Measurements from ENCODE around the gene MYORG. TPM values are rescaled to one million over a fixed set of nuclear protein-coding genes. Genes with fewer than 3 reads are reported as not detected.

Gene MYORG
- total RNA-seq, 1 experiment from 2014 or later, result 3.0 TPM

DNA sequence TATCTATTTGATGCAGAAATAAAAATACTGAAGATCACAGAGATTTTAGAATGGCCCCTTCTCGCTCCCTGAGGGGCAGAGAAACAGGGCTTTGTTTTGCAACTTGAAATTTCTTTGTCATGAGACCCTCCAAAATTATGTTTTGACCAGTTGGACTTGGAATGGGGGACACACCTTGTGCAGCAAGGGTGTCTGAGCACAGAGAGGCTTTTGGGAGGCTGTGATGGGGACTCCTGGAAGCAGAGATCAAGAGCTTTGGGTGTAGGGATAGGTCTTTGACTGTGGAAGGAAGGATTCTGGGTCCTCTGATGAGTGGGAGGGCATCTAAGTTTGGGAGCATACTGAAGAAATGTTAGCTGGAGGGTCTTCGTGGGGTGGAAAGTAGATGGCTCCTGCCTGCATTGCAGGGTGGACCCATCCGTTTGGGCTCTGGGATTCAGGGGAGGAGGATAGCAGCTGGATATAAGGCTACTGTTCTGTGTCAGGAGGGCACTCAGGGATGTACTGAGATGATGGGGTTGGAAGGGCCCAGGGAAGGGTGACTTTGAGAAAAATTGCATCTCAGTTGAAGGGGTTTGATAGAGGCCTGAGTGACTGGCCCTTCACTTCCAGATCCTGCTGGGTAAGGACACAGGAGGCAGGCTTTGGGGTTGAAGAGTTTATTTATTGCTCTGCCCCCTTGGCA, 1.8 kb upstream of the MYORG start:
- no TSS peak for BruUV-seq (replicated peaks)
- Histone ChIP-seq H3K27ac (no peak overlapping the region), H4K20me1 (ENCODE audit: insufficient read depth) (no peaks in the 10 kb centered on the region), H3F3A (ENCODE audit: insufficient read depth, low read depth) (no peaks in the 10 kb centered on the region), H3K9me2 (ENCODE audit: insufficient read depth) (no peaks in the 10 kb centered on the region), H3K4me1 (replicated peaks; ENCODE audit: insufficient read depth) (peaks cover 7% of the 10 kb centered on the region; the same call in 1 of the 2 replicates), H3K36me3 (ENCODE audit: low read depth) (no peaks in the 10 kb centered on the region), H3K4me3 (no peak overlapping the region), H3K27me3 (ENCODE audit: insufficient read depth, low read depth) (no peaks in the 10 kb centered on the region), H3K9me3 (ENCODE audit: insufficient read depth, low read depth) (no peaks in the 10 kb centered on the region), H2AFZ (no peak overlapping the region), H3K4me2 (no peak overlapping the region), H3K79me2 (ENCODE audit: low read depth) (no peaks in the 10 kb centered on the region)
- ChIA-PET POLR2A (ENCODE audit: unreplicated experiment) (interaction anchor here (0.5 kb wide), 1 partner anchor 48 kb away, joined by 3 read pairs; no protein-coding TSS in a partner anchor), CTCF (interaction anchor here (0.5 to 1.1 kb wide), 3 partner anchors 42 to 123 kb away, joined by 4 to 7 read pairs (median 5); no protein-coding TSS in a partner anchor)
- no peak for DNase-seq
- TF ChIP-seq EZH2 (IDR thresholded peaks at IDR 0.05; ENCODE audit: low read depth), result no peak
- TF ChIP-seq, protein P1, sequence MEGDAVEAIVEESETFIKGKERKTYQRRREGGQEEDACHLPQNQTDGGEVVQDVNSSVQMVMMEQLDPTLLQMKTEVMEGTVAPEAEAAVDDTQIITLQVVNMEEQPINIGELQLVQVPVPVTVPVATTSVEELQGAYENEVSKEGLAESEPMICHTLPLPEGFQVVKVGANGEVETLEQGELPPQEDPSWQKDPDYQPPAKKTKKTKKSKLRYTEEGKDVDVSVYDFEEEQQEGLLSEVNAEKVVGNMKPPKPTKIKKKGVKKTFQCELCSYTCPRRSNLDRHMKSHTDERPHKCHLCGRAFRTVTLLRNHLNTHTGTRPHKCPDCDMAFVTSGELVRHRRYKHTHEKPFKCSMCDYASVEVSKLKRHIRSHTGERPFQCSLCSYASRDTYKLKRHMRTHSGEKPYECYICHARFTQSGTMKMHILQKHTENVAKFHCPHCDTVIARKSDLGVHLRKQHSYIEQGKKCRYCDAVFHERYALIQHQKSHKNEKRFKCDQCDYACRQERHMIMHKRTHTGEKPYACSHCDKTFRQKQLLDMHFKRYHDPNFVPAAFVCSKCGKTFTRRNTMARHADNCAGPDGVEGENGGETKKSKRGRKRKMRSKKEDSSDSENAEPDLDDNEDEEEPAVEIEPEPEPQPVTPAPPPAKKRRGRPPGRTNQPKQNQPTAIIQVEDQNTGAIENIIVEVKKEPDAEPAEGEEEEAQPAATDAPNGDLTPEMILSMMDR (conservative IDR thresholded peaks at IDR 0.05), result no peak
- intact Hi-C loops (cut with micrococcal nuclease; ENCODE audit: unreplicated experiment), result loop anchor here (2.0 to 10.0 kb wide), 4 partner anchors 46 to 454 kb away; no protein-coding TSS in a partner anchor

DNA sequence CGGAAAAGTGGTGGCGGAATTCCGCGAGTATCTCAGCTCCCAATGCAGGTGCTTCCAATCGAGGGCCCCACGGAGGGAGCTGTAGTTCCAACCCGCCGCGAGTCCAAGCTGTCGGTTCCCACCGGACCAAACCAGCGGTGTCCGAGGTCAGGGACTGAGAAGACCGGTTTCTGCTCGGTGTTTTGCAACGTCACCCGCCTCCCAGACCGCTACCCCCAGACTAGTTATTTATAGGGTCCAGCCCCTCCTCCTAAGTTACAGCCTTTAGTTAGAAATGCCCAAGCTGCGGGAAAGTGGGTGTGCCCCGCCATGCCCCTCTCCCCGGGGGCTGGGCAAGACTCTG, 677 bp upstream of the MYORG start:
- no peak for TF ChIP-seq EZH2 (IDR thresholded peaks at IDR 0.05; ENCODE audit: low read depth)
- TF ChIP-seq, protein P1 (conservative IDR thresholded peaks at IDR 0.05), result no peak
- peak overlapping the region; percentile 89 for H2AFZ ChIP-seq
- H3K79me2 ChIP-seq (ENCODE audit: low read depth), result no peaks in the 10 kb centered on the region
- H3K9me3 ChIP-seq (ENCODE audit: insufficient read depth, low read depth), result no peaks in the 10 kb centered on the region
- no peaks in the 10 kb centered on the region for H3K27me3 ChIP-seq (ENCODE audit: insufficient read depth, low read depth)
- H3K4me2 ChIP-seq, result peak overlapping the region; percentile 94
- no peaks in the 10 kb centered on the region for H4K20me1 ChIP-seq (ENCODE audit: insufficient read depth)
- H3K9me2 ChIP-seq (ENCODE audit: insufficient read depth), result no peaks in the 10 kb centered on the region
- peak overlapping the region; percentile 62 for H3K4me3 ChIP-seq
- H3F3A ChIP-seq (ENCODE audit: insufficient read depth, low read depth), result no peaks in the 10 kb centered on the region
- peaks cover 7% of the 10 kb centered on the region; the same call in 1 of the 2 replicates for H3K4me1 ChIP-seq (replicated peaks; ENCODE audit: insufficient read depth)
- ChIA-PET POLR2A (ENCODE audit: unreplicated experiment) (no interaction called here), CTCF (interaction anchor here (0.8 kb wide), 1 partner anchor 53 kb away, joined by 5 read pairs; no protein-coding TSS in a partner anchor)
- no peak overlapping the region for H3K27ac ChIP-seq
- no TSS peak for BruUV-seq (replicated peaks)
- intact Hi-C loops (cut with micrococcal nuclease; ENCODE audit: unreplicated experiment), result loop anchor here (5.0 to 10.0 kb wide), 3 partner anchors 125 to 453 kb away; no protein-coding TSS in a partner anchor
- H3K36me3 ChIP-seq (ENCODE audit: low read depth), result no peaks in the 10 kb centered on the region
- no peak for DNase-seq

DNA sequence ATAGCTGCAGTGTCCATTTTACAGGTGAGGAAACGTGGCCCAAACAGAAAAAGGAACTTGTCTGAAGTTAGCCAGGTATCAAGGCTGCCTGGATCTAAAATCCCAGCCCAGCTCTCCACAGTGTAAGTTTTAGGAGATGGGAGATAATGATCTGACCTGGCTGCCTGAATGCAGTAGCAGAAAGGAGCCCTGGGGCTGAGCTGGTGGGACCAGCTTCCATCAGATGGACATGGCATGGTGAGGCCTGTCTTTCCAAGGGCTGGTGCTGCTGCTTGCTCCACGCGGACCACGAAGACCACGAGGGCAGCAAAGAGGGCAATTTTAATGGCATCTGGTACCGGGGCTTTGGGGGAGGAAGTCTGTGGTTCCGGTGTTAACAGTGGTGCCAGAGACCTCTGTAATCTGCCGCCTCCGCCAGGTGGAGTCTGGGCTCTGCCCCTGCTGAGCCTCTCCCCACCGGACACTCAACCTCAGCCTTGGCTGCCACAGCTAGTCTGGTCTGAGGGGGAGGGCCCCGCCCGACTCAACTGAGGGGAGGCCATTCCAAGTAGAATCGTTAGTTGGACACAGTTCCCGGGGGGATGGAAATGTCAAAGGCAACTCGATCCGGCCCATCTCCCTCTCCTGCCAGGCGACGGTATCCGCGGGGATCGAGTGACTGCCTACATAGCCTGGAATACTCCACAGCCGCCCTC, 650 bp downstream of the MYORG start:
- BruUV-seq (replicated peaks), result TSS peak; percentile 54
- POLR2A ChIA-PET (ENCODE audit: unreplicated experiment), result no interaction called here
- Histone ChIP-seq H3K9me2 (ENCODE audit: insufficient read depth) (no peaks in the 10 kb centered on the region), H3K9me3 (ENCODE audit: insufficient read depth, low read depth) (no peaks in the 10 kb centered on the region), H3K36me3 (ENCODE audit: low read depth) (no peaks in the 10 kb centered on the region), H3K27ac (no peak overlapping the region), H4K20me1 (ENCODE audit: insufficient read depth) (no peaks in the 10 kb centered on the region), H3F3A (ENCODE audit: insufficient read depth, low read depth) (no peaks in the 10 kb centered on the region), H3K4me2 (peak overlapping the region; percentile 94), H2AFZ (peak overlapping the region; percentile 89), H3K79me2 (ENCODE audit: low read depth) (no peaks in the 10 kb centered on the region), H3K4me1 (replicated peaks; ENCODE audit: insufficient read depth) (peaks cover 7% of the 10 kb centered on the region; the same call in 1 of the 2 replicates), H3K4me3 (peak overlapping the region; percentile 62), H3K27me3 (ENCODE audit: insufficient read depth, low read depth) (no peaks in the 10 kb centered on the region)
- CTCF ChIA-PET, result interaction anchor here (0.6 to 1.3 kb wide), 2 partner anchors 17 to 215 kb away, joined by 3 to 5 read pairs; no protein-coding TSS in a partner anchor
- peak; percentile 40 to 45 for DNase-seq
- no peak for TF ChIP-seq EZH2 (IDR thresholded peaks at IDR 0.05; ENCODE audit: low read depth)
- TF ChIP-seq, protein P1 (conservative IDR thresholded peaks at IDR 0.05), result 0 out of 2 replicates have a peak, but pooled peaks have one; percentile 25
- intact Hi-C loops (cut with micrococcal nuclease; ENCODE audit: unreplicated experiment), result loop anchor here (5.0 to 10.0 kb wide), 3 partner anchors 124 to 451 kb away; no protein-coding TSS in a partner anchor

All from PC-9 (cell line).